GM21367 (cell line): ENCODE measurements around the gene NNT.
"Not testable (repeated sequence)": the region's sequence is repeated elsewhere in the genome, so short reads cannot be mapped to it uniquely, and the experiment has no call there.

Source experiments
- ATAC-seq: cut with Tn5 transposase; IDR thresholded peaks from one replicate; pipeline ENCODE4 v1.9.1; 2021; ENCODE audit not compliant: unreplicated experiment

The NNT gene

GRCh38 chr5:43702293-43702692, 99.3 kb downstream of the NNT start:
- ATAC-seq, result no peak

GRCh38 chr5:43702815-43703214, 99.8 kb downstream of the NNT start:
- no peak for ATAC-seq

- no peak for ATAC-seq
These were observed 101.3 kb downstream of the NNT start for GRCh38 chr5:43704243-43704642.

- not testable (repeated sequence) for ATAC-seq
These were observed 103.6 kb downstream of the NNT start for GRCh38 chr5:43706576-43706975.

- ATAC-seq, result no peak
These were observed 108.5 kb downstream of the NNT start for GRCh38 chr5:43711496-43711895.

GRCh38 chr5:43712081-43712480, 109.1 kb downstream of the NNT start:
- ATAC-seq, result no peak

- not testable (repeated sequence) for ATAC-seq
These were observed 116.8 kb downstream of the NNT start for GRCh38 chr5:43719783-43720182.

- ATAC-seq, result no peak
These were observed 125.6 kb downstream of the NNT start for GRCh38 chr5:43728581-43728980.

- ATAC-seq, result peak; percentile 54
These were observed 127.0 kb downstream of the NNT start for GRCh38 chr5:43729846-43730478.

GRCh38 chr5:43730832-43731342, 127.9 kb downstream of the NNT start:
- no peak for ATAC-seq

GRCh38 chr5:43731573-43731972, 128.6 kb downstream of the NNT start:
- no peak for ATAC-seq

GRCh38 chr5:43745923-43746548, 143.1 kb downstream of the NNT start:
- not testable (repeated sequence) for ATAC-seq

- ATAC-seq, result no peak
These were observed 147.8 kb downstream of the NNT start for GRCh38 chr5:43750809-43751208.

- no peak for ATAC-seq
These were observed 150.1 kb downstream of the NNT start for GRCh38 chr5:43753069-43753468.
